Myometrial cell (primary cell): ENCODE results near the gene MUL1. TPM values are rescaled to one million over a fixed set of nuclear protein-coding genes. Genes with fewer than 3 reads are reported as not detected.

Source experiments
- total RNA-seq: library from RNA; depleted of rRNA; stranded (reverse); fragments of >200 nt; gene quantifications from 2 replicates; pipeline ENCODE4 v1.2.3, GENCODE V29; 2015

The MUL1 gene, protein sequence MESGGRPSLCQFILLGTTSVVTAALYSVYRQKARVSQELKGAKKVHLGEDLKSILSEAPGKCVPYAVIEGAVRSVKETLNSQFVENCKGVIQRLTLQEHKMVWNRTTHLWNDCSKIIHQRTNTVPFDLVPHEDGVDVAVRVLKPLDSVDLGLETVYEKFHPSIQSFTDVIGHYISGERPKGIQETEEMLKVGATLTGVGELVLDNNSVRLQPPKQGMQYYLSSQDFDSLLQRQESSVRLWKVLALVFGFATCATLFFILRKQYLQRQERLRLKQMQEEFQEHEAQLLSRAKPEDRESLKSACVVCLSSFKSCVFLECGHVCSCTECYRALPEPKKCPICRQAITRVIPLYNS
- 20.4 and 35.7 TPM in 2 replicates for total RNA-seq

DNA sequence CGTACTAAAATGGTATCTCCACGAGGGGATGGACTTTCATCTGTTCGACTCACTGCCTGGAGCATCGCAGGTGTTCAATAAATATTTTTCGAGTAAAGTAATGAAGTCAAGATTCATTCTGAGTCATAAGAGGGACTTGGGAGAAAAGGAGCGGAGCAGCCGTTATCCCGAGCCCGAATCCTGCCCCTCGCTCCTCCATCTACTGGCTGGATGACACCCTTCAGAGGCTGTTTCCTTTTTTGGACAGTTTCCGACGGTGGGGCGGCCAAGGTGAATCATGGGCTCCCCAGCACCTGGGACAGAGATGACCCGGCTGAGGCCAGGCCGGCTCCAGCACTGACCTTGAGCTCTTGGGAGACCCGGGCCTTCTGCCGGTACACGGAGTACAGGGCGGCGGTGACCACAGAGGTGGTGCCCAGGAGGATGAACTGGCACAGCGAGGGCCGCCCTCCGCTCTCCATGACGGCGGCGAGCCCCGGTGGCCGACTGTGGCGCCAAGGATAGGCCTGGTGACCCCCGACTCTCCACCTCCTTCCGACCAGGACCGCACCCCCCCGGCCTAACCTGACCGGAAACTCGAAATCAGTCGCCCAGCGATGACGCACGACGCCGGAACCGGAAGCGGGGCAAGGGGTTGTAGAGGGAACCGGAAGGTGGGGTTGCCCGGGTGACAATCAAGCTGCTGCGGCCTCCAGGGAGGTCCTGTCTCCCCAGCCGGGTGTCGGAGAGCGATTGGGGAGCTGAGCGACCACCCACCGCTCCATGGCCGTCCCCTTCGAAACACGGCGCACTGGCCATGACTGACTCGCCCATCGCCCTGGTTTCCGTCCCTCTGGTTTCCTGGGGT, at the start of gene MUL1:
Gene MUL1, minus strand, starts transcription at position 588 of the 847 bp plus-strand sequence. Its CDS starts 127 bp downstream, at position 461.

DNA sequence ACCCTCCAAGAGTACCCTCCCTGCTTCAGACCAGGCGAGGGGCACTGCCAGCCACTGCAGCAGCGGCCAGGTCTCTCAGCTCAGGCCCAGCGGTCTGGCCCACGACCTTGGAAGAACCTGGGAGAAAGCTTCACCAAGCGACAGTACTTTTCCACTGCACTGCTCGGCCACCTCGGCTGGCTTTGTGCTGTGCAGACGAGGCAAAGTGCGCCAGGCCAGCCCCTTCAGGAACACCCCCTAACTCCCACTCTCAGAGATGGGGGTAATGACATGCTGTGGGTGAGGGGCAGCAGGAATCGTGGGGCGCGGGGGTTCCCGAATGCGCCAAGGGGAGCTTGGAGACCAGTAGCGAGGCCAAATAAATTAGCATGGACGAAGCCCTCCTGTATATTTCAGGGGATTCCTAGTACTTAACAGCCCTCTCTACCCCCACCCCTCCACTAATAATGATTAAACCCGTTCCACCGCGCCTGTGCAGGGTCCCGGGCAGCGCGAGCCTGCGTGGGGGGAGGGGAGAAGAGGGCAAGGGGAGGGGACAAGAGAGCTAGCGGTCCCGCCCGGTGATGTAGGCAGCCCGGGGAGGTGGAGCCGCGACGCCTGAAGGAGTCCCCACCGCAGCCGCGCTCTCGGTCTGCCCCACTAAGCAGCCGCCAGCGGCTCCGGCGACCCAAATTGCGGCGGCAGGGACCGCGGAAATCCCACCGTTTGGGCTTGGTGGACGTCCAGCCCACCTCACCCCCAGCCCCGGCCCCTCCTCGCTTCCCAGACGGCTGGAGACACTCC, 44.2 kb upstream of the MUL1 start, which contains the start of gene FAM43B:
Gene FAM43B, plus strand, starts transcription at position 629 of the 783 bp plus-strand sequence. CDS start 401 bp downstream, outside the sequence.

DNA sequence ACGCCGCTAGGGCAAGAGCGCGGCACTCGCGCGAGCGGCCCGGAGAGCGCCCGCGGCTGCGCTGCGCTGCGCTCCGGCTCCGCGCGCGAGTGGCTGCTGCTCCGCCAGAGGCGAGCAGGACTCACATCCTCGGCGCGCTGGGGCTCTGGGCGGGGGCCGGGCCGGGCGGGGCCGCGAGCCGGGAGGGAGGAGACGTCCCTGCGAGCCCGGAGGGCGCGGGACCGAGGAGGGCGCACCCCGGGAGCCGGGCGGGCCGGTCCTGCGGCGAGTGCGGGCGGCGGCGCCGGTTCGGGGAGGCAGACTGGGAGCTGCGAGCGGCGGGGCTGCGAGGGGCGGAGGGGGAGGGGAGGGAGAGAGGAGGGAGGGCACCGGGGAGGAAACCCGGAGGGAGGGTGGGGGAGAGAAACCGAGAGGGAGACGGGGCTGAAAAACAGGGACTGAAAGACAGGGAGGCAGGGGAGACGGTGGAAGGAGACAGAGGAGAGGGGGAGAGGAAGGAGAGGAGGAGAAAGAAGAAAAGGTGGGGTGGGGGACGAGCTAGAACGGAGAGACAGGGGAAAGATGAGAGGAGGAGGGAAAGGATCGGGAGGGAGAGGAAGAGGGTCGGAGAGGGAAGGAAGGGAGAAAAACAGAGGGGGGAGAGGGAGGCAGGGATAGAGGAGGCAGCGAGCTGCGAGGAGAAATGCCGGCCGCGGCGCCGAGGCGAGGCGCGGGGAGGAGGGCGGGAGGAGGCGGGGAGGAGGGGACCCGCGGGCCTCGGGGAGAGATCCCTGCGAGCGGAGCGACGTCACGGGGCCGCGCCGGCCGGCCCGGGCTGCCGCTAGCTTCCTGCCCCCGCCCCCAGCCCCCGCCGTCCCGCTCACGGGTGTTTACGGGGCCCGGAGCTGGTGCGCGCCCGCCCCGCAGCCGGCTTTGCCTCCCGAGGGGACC, 22.2 kb downstream of the MUL1 start, which contains the start of gene CAMK2N1:
Gene CAMK2N1, minus strand, starts transcription at position 684 of the 930 bp plus-strand sequence. CDS start 831 bp downstream, outside the sequence.

Other genes with a start within 250 kb of the MUL1 start
- gene VWA5B1, start 217.3 kb downstream of the MUL1 start, total RNA-seq = not detected in 2 replicates
- gene CAMK2N1, start 21.9 kb downstream of the MUL1 start, total RNA-seq = 25.1 and 28.4 TPM in 2 replicates
- 0.35 TPM in 1 of 2 replicates, not detected in the other for gene FAM43B, start 44.4 kb upstream of the MUL1 start, total RNA-seq
- 25.4 and 31.5 TPM in 2 replicates for gene CDA, start 80.9 kb upstream of the MUL1 start, total RNA-seq
- gene PINK1, start 125.3 kb upstream of the MUL1 start, total RNA-seq = 116 and 133 TPM in 2 replicates
- 416 and 461 TPM in 2 replicates for gene DDOST, start 153.2 kb upstream of the MUL1 start, total RNA-seq
- under 0.01 and 1.9 TPM in 2 replicates for gene KIF17, start 209.9 kb upstream of the MUL1 start, total RNA-seq
- 1.7 and 5.0 TPM in 2 replicates for gene SH2D5, start 224.6 kb upstream of the MUL1 start, total RNA-seq